Lower leg skin (tissue), 3 donors: Measurements from ENCODE around the gene CAPZA1.

Experiments
- POLR2A ChIP-seq, 2 donors: fragments of 450-650 bp; IDR thresholded peaks; one replicate each; pipeline ENCODE4 v1.6.1; 2016 to 2017; ENCODE audit warnings: antibody characterized with exemption in 2 of 2, mild to moderate bottlenecking in 1 of 2, moderate library complexity in 1 of 2
- TF ChIP-seq, protein P1 (sequence below), 3 donors: fragments of 450-650 bp; IDR thresholded peaks; one replicate each; pipeline ENCODE4 v1.5.1; 2016; ENCODE audit warnings: antibody characterized with exemption in 3 of 3, mild to moderate bottlenecking in 3 of 3, moderate library complexity in 2 of 3

- TF ChIP-seq, protein P1, sequence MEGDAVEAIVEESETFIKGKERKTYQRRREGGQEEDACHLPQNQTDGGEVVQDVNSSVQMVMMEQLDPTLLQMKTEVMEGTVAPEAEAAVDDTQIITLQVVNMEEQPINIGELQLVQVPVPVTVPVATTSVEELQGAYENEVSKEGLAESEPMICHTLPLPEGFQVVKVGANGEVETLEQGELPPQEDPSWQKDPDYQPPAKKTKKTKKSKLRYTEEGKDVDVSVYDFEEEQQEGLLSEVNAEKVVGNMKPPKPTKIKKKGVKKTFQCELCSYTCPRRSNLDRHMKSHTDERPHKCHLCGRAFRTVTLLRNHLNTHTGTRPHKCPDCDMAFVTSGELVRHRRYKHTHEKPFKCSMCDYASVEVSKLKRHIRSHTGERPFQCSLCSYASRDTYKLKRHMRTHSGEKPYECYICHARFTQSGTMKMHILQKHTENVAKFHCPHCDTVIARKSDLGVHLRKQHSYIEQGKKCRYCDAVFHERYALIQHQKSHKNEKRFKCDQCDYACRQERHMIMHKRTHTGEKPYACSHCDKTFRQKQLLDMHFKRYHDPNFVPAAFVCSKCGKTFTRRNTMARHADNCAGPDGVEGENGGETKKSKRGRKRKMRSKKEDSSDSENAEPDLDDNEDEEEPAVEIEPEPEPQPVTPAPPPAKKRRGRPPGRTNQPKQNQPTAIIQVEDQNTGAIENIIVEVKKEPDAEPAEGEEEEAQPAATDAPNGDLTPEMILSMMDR (IDR thresholded peaks at IDR 0.05): no peak
- TF ChIP-seq POLR2A (IDR thresholded peaks at IDR 0.05): no peak
These were observed 5.1 kb upstream of the CAPZA1 start for GRCh38 chr1:112614460-112615065.
